Measurements from ENCODE around the gene BRAF. TPM values are rescaled to one million over a fixed set of nuclear protein-coding genes. Genes with fewer than 3 reads are reported as not detected.

The BRAF gene
- total RNA-seq, 2 experiments from 2014 or later = 49.9 to 57.8 TPM

DNA sequence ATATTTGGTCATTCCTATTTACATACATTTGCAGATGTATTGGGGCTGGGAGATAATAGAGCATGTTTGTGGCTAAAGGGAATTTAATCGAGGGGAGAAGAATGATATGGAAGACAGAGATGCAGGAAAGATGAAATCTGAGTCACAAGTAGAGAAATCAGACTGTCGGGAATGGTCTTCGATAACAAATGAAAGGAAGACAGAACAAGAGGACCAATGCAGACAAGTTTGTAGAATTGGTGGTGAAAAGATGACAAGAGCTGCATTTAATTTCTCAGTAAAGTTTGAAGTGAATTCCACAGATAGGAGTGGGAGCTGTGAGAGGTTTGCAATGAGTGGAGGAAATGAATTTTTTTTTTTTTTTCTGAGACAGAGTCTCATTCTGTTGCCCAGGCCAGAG, 60.0 kb downstream of the BRAF start:
- CTCF ChIA-PET = interaction anchor here (0.7 kb wide), 1 partner anchor 372 kb away, joined by 3 read pairs; no protein-coding TSS in a partner anchor
- Mint-ChIP-seq H3K27ac (no peak overlapping the region), H3K27me3 (no peaks in the 10 kb centered on the region), H3K4me1 (ENCODE audit: low read depth) (peaks cover 74% of the 10 kb centered on the region), H3K4me3 (no peak overlapping the region), H3K9me3 (peaks cover 3% of the 10 kb centered on the region), H3K36me3 (ENCODE audit: low read depth) (peaks cover 36% of the 10 kb centered on the region)
- TF ChIP-seq, protein P1, sequence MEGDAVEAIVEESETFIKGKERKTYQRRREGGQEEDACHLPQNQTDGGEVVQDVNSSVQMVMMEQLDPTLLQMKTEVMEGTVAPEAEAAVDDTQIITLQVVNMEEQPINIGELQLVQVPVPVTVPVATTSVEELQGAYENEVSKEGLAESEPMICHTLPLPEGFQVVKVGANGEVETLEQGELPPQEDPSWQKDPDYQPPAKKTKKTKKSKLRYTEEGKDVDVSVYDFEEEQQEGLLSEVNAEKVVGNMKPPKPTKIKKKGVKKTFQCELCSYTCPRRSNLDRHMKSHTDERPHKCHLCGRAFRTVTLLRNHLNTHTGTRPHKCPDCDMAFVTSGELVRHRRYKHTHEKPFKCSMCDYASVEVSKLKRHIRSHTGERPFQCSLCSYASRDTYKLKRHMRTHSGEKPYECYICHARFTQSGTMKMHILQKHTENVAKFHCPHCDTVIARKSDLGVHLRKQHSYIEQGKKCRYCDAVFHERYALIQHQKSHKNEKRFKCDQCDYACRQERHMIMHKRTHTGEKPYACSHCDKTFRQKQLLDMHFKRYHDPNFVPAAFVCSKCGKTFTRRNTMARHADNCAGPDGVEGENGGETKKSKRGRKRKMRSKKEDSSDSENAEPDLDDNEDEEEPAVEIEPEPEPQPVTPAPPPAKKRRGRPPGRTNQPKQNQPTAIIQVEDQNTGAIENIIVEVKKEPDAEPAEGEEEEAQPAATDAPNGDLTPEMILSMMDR (IDR thresholded peaks at IDR 0.05) = no peak
- Histone ChIP-seq H3K36me3 (ENCODE audit: insufficient read depth, low read length) (peaks cover 5% of the 10 kb centered on the region), H3K27ac (ENCODE audit: low read depth in 1 of 2, low read length in 2 of 2) (no peak overlapping the region), H3K4me3 (ENCODE audit: low read length) (no peak overlapping the region), H3K4me1 (ENCODE audit: insufficient read depth, low read length) (no peaks in the 10 kb centered on the region), H3K27me3 (ENCODE audit: control insufficient read depth in 1 of 2, insufficient read depth in 2 of 2, low read length in 2 of 2) (no peaks in the 10 kb centered on the region), H3K9me3 (ENCODE audit: control insufficient read depth in 1 of 2, insufficient read depth in 1 of 2, low read length in 2 of 2) (peaks cover 0 to 3% of the 10 kb centered on the region in 2 experiments)
- ATAC-seq (ENCODE audit: poor library complexity) (no peak), DNase-seq (no peak)
- POLR2A ChIA-PET = interaction anchor here (1.2 kb wide), 1 partner anchor 54 kb away, joined by 3 read pairs; no protein-coding TSS in a partner anchor
- intact Hi-C loops (cut with DNase I, micrococcal nuclease) = no loop called here

DNA sequence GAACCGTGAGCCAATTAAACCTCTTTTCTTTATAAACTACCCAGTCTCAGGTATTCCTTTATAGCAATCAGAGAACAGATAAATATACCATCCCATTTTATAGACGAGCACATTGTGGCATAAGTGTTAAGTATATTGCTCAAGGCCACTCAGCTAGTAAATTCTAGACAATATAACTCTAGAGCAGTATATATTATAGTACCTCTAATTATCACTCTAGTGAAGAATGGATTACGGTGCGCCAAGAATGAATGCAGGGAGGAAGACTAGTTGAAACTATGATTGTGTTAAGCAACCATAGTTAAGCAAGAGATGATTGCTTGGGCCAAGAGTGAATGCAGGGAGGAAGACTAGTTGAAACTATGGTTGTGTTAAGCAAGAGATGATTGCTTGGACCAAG, 60.9 kb downstream of the BRAF start:
- Mint-ChIP-seq H3K27me3 (no peaks in the 10 kb centered on the region), H3K36me3 (ENCODE audit: low read depth) (peaks cover 33% of the 10 kb centered on the region), H3K4me1 (ENCODE audit: low read depth) (peaks cover 72% of the 10 kb centered on the region), H3K27ac (no peak overlapping the region), H3K9me3 (peaks cover 3% of the 10 kb centered on the region), H3K4me3 (no peak overlapping the region)
- no peak for ATAC-seq (ENCODE audit: poor library complexity)
- ChIA-PET CTCF (no interaction called here), POLR2A (no interaction called here)
- Histone ChIP-seq H3K27ac (ENCODE audit: low read depth in 1 of 2, low read length in 2 of 2) (no peak overlapping the region), H3K9me3 (ENCODE audit: control insufficient read depth in 1 of 2, insufficient read depth in 1 of 2, low read length in 2 of 2) (peaks cover 0 to 3% of the 10 kb centered on the region in 2 experiments), H3K4me1 (ENCODE audit: insufficient read depth, low read length) (no peaks in the 10 kb centered on the region), H3K27me3 (ENCODE audit: control insufficient read depth in 1 of 2, insufficient read depth in 2 of 2, low read length in 2 of 2) (no peaks in the 10 kb centered on the region), H3K36me3 (ENCODE audit: insufficient read depth, low read length) (peaks cover 5% of the 10 kb centered on the region), H3K4me3 (ENCODE audit: low read length) (no peak overlapping the region)
- TF ChIP-seq, protein P1 (IDR thresholded peaks at IDR 0.05) = no peak
- intact Hi-C loops (cut with DNase I, micrococcal nuclease) = no loop called here
- no peak for DNase-seq

DNA sequence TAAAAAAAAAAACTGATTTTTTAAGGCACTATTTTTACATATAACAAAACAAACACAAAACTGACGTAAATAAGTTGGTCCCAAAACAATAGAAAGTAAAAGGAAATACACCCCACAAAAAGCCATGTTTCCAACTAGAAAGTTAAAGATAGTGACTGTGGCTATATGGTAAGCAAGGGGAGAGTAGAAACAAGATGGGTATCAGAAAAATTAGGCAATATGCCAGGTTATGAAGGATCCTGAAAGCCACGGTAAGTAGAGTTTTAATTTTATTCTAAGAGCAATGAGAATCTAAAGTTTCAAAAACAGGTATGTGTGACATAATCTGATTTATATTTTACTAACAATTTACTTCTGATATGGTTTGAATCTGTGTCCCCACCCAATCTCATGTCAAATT, 61.5 kb downstream of the BRAF start:
- H3K27me3 ChIP-seq (ENCODE audit: control insufficient read depth in 1 of 2, insufficient read depth in 2 of 2, low read length in 2 of 2) = no peaks in the 10 kb centered on the region
- TF ChIP-seq, protein P1 (IDR thresholded peaks at IDR 0.05) = no peak
- H3K9me3 ChIP-seq (ENCODE audit: control insufficient read depth in 1 of 2, insufficient read depth in 1 of 2, low read length in 2 of 2) = peaks cover 0 to 3% of the 10 kb centered on the region in 2 experiments
- peaks cover 70% of the 10 kb centered on the region for H3K4me1 Mint-ChIP-seq (ENCODE audit: low read depth)
- H3K36me3 ChIP-seq (ENCODE audit: insufficient read depth, low read length) = peaks cover 5% of the 10 kb centered on the region
- no peak overlapping the region for H3K27ac ChIP-seq (ENCODE audit: low read depth in 1 of 2, low read length in 2 of 2)
- DNase-seq (no peak), ATAC-seq (ENCODE audit: poor library complexity) (no peak)
- intact Hi-C loops (cut with DNase I, micrococcal nuclease) = no loop called here
- peaks cover 26% of the 10 kb centered on the region for H3K36me3 Mint-ChIP-seq (ENCODE audit: low read depth)
- H3K4me3 Mint-ChIP-seq = no peak overlapping the region
- H3K4me1 ChIP-seq (ENCODE audit: insufficient read depth, low read length) = no peaks in the 10 kb centered on the region
- H3K27me3 Mint-ChIP-seq = no peaks in the 10 kb centered on the region
- peaks cover 3% of the 10 kb centered on the region for H3K9me3 Mint-ChIP-seq
- no peak overlapping the region for H3K27ac Mint-ChIP-seq
- H3K4me3 ChIP-seq (ENCODE audit: low read length) = no peak overlapping the region
- CTCF ChIA-PET = no interaction called here
- POLR2A ChIA-PET = no interaction called here

All from CD4-positive, alpha-beta T cell (primary cell).